ENCODE data around the gene BCORL1. TPM values are rescaled to one million over a fixed set of nuclear protein-coding genes. Genes with fewer than 3 reads are reported as not detected.

BCORL1 gene
- total RNA-seq, 1 donor from 2014 or later: 15.0 TPM

DNA sequence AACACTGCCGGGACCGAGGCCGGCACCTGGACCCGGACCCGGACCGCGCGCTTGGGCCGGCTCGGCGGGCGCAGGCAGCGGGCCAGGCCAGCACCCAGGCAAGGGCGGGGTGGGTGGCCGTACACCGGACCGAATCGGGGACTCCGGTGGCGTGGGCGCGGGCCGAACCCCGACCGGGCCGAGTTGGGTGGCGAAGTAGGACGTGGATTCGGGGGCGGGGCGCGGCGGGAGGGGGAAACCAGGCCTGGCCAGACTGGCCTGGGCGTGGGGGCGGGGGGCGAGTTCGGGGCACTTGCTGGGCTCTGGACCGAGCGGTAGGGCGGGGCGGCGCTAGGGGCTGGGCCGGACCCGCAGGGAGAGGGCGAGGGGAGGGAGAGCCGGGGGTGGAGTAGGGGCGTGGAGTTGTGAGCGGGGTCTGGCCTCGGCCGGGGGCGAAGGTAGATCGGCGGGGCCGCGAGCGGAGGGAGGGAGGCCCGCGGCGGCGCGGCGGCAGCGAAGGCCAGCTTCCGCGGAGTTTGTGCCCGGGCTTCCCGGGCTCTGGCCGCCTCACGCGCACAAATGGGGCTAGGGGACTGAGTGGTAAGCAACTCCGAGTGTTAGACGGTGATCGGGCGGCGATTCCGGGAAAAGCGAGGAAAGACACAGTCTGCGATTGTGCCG is 1.8 kb upstream of the BCORL1 start:
- H3K4me3 ChIP-seq: no peak overlapping the region
- intact Hi-C loops (cut with DNase I): no loop called here
- DNase-seq: peak; percentile 74

DNA sequence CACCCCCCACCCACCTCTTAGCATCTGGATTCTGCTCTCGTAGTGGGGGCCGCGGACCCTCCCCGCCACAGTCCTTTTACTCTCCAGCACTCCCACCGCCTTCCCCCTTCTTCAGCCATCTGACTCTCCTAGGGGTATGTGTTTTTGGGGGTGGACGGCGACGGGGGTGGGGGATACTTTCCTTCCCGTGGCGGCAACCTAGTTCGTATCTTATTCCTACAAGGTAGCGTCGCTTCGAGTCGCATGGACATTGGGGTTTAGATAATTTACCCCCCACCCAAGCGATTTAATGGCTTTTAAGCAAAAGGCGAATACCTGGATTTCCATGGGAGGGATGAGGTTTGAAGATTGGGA is 1.3 kb upstream of the BCORL1 start:
- no peaks in the 10 kb centered on the region for H3K4me1 ChIP-seq
- ATAC-seq (no peak), DNase-seq (no peak)
- H3K4me3 ChIP-seq: no peak overlapping the region
- TF ChIP-seq, protein P1, sequence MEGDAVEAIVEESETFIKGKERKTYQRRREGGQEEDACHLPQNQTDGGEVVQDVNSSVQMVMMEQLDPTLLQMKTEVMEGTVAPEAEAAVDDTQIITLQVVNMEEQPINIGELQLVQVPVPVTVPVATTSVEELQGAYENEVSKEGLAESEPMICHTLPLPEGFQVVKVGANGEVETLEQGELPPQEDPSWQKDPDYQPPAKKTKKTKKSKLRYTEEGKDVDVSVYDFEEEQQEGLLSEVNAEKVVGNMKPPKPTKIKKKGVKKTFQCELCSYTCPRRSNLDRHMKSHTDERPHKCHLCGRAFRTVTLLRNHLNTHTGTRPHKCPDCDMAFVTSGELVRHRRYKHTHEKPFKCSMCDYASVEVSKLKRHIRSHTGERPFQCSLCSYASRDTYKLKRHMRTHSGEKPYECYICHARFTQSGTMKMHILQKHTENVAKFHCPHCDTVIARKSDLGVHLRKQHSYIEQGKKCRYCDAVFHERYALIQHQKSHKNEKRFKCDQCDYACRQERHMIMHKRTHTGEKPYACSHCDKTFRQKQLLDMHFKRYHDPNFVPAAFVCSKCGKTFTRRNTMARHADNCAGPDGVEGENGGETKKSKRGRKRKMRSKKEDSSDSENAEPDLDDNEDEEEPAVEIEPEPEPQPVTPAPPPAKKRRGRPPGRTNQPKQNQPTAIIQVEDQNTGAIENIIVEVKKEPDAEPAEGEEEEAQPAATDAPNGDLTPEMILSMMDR (IDR thresholded peaks at IDR 0.05): no peak
- no peaks in the 10 kb centered on the region for H3K9me3 ChIP-seq
- intact Hi-C loops (cut with DNase I): no loop called here
- H3K36me3 ChIP-seq: no peaks in the 10 kb centered on the region
- no peaks in the 10 kb centered on the region for H3K27me3 ChIP-seq
- no peak overlapping the region for H3K27ac ChIP-seq

More for the DNA sequence above, 1.8 kb upstream of the BCORL1 start:
- no peaks in the 10 kb centered on the region for H3K27me3 ChIP-seq
- H3K4me1 ChIP-seq: no peaks in the 10 kb centered on the region
- H3K36me3 ChIP-seq: no peaks in the 10 kb centered on the region
- TF ChIP-seq, protein P1 (IDR thresholded peaks at IDR 0.05): no peak
- peak; percentile 42 for ATAC-seq
- no peaks in the 10 kb centered on the region for H3K9me3 ChIP-seq
- no peak overlapping the region for H3K27ac ChIP-seq

DNA sequence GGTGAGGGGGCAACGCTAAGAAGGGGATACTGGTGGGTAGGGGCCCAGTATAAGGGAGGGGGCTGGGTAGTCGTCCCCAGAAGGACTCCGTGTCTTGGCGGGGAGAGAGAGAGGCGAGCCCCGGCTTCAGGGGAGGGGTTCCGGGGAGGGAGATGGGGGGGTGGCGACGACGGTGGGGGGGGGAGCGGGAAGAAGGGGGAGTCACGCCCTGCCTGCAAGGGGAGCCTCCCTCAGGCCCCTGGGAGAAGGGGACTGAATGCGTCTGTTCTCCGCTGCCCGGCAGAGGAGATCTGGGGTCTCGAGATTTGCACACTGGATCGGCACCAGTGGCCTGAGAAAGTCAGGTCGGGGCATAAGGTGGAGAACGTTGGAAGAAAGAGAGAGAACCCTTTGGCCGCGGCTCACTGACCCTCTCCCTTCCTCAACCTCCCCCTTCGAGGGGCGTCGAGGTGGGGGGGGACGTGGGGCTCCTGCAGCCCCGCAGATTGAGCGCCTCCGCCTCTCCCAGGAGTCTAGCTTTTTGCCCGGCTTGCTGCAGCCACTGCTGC is 609 bp upstream of the BCORL1 start:
- intact Hi-C loops (cut with DNase I): no loop called here
- DNase-seq (peak; percentile 44), ATAC-seq (no peak)
- H3K27me3 ChIP-seq: no peaks in the 10 kb centered on the region
- H3K4me1 ChIP-seq: no peaks in the 10 kb centered on the region
- no peaks in the 10 kb centered on the region for H3K36me3 ChIP-seq
- no peak overlapping the region for H3K4me3 ChIP-seq
- TF ChIP-seq, protein P1 (IDR thresholded peaks at IDR 0.05): no peak
- no peak overlapping the region for H3K27ac ChIP-seq
- H3K9me3 ChIP-seq: no peaks in the 10 kb centered on the region

DNA sequence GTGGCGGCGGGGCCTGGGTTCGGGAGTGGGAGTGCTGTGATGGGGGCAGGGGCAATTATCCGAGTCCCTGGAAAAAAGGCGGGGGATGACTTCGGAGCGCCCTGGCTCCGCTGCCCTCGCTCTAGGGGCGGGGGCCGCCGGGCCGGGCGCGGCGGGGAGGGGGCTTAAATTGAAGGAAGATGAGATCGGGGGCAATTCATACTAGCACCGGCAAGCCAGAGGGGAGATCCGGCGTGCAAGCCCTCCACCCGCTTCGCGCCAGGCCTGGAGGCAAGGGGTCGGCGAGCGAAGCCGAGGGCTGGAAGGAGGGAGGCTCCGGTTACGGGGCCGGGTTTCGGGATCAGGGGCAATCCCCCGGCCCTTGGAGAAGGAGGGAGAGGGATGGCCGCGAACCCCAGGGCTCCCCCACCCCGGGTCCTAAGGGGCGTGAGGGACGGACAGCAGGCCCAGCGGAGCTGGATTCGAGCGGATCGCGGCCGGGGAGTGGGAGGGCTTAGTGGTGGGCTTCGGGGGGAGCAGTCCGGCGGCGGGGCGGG is 1.2 kb downstream of the BCORL1 start:
- no peaks in the 10 kb centered on the region for H3K9me3 ChIP-seq
- intact Hi-C loops (cut with DNase I): no loop called here
- no peak overlapping the region for H3K4me3 ChIP-seq
- H3K27me3 ChIP-seq: no peaks in the 10 kb centered on the region
- H3K36me3 ChIP-seq: no peaks in the 10 kb centered on the region
- no peak for ATAC-seq
- DNase-seq: peak; percentile 64
- H3K27ac ChIP-seq: no peak overlapping the region
- TF ChIP-seq, protein P1 (IDR thresholded peaks at IDR 0.05): no peak
- no peaks in the 10 kb centered on the region for H3K4me1 ChIP-seq

DNA sequence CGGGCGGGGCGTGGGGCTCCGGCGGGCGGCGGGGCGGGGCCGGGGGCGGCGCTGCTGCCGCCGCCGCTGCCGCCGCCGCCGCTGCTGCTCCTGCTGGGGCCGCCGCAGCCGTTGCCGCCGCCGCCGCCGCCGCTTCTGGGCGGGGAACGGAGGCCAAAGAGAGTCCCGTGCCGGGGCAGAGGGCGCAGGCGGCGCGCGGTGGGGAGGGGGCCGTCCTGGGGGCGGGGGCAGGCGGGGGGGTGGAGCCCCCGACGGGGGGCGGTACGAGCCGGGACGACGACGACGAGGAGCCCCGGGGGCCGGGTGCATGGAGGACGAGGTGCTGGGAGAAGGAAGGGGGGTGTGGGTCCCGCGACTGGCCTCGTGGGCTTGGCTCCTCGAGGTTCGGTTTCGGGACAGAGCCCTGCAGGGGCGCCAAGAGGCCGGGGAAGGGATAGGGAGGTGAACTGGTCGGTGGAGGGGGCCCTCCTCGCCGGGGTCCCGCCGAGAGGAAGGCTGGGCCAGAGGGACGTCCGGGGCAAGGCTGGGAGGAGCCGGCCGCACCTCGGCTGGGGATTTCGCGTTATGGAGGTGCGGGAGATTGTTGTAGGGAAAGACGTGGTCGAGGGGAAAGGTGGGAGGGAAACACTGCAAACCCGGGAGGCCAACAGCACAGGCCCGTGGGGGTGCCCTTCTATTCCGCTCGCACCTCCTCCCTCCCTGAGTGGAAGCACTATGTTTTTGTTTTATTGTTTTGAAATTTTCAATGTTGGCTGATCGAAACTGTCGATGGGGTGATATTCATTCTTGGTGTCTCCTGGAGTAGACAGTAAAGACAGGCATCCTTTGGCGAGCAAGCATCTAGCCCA is 1.9 kb downstream of the BCORL1 start:
- Histone ChIP-seq H3K4me1 (no peaks in the 10 kb centered on the region), H3K9me3 (no peaks in the 10 kb centered on the region), H3K27ac (no peak overlapping the region), H3K36me3 (no peaks in the 10 kb centered on the region), H3K27me3 (no peaks in the 10 kb centered on the region), H3K4me3 (peak overlapping the region; percentile 52)
- TF ChIP-seq, protein P1 (IDR thresholded peaks at IDR 0.05): no peak
- DNase-seq (peak; percentile 73), ATAC-seq (peak; percentile 3)
- intact Hi-C loops (cut with DNase I): no loop called here

All from upper lobe of right lung (tissue), 1 donor.